Measurements from ENCODE around the gene NLRC3. TPM values are rescaled to one million over a fixed set of nuclear protein-coding genes. Genes with fewer than 3 reads are reported as not detected.

NLRC3 gene
- polyA plus RNA-seq, 1 donor = 2.5 TPM

- Histone ChIP-seq H3K27me3 (ENCODE audit: control insufficient read depth, insufficient read depth, low read length) (no peaks in the 10 kb centered on the region), H3K9me3 (ENCODE audit: control insufficient read depth, low read depth, low read length) (peaks cover under 1% of the 10 kb centered on the region), H3K27ac (ENCODE audit: low read length) (no peak overlapping the region), H3K4me1 (ENCODE audit: control insufficient read depth, insufficient read depth, low read length) (no peaks in the 10 kb centered on the region), H3K36me3 (ENCODE audit: control insufficient read depth, insufficient read depth, low read length) (peaks cover 47% of the 10 kb centered on the region), H3K4me3 (ENCODE audit: low read length) (no peak overlapping the region)
- no CpG with 5 or more reads among the region's 27 CpGs for WGBS (ENCODE audit: insufficient coverage, low lambda C conversion rate)
- DNase-seq = no peak
These were observed 13.7 kb upstream of the NLRC3 start for GRCh38 chr16:3590736-3591435.

GRCh38 chr16:3589991-3590701, 12.9 kb upstream of the NLRC3 start:
- Histone ChIP-seq H3K4me3 (ENCODE audit: low read length) (no peak overlapping the region), H3K36me3 (ENCODE audit: control insufficient read depth, insufficient read depth, low read length) (peaks cover 45% of the 10 kb centered on the region), H3K4me1 (ENCODE audit: control insufficient read depth, insufficient read depth, low read length) (no peaks in the 10 kb centered on the region), H3K27me3 (ENCODE audit: control insufficient read depth, insufficient read depth, low read length) (no peaks in the 10 kb centered on the region), H3K9me3 (ENCODE audit: control insufficient read depth, low read depth, low read length) (no peaks in the 10 kb centered on the region), H3K27ac (ENCODE audit: low read length) (no peak overlapping the region)
- WGBS (ENCODE audit: insufficient coverage, low lambda C conversion rate) = no CpG with 5 or more reads among the region's 25 CpGs
- no peak for DNase-seq

GRCh38 chr16:3589441-3589921, 12.3 kb upstream of the NLRC3 start:
- no peak for DNase-seq
- H3K27me3 ChIP-seq (ENCODE audit: control insufficient read depth, insufficient read depth, low read length) = no peaks in the 10 kb centered on the region
- H3K4me1 ChIP-seq (ENCODE audit: control insufficient read depth, insufficient read depth, low read length) = no peaks in the 10 kb centered on the region
- peaks cover 41% of the 10 kb centered on the region for H3K36me3 ChIP-seq (ENCODE audit: control insufficient read depth, insufficient read depth, low read length)
- WGBS (ENCODE audit: insufficient coverage, low lambda C conversion rate) = no CpG with 5 or more reads among the region's 27 CpGs
- H3K27ac ChIP-seq (ENCODE audit: low read length) = no peak overlapping the region
- H3K9me3 ChIP-seq (ENCODE audit: control insufficient read depth, low read depth, low read length) = no peaks in the 10 kb centered on the region
- no peak overlapping the region for H3K4me3 ChIP-seq (ENCODE audit: low read length)

GRCh38 chr16:3589001-3589400, 11.8 kb upstream of the NLRC3 start:
- Histone ChIP-seq H3K9me3 (ENCODE audit: control insufficient read depth, low read depth, low read length) (no peaks in the 10 kb centered on the region), H3K4me1 (ENCODE audit: control insufficient read depth, insufficient read depth, low read length) (no peaks in the 10 kb centered on the region), H3K27me3 (ENCODE audit: control insufficient read depth, insufficient read depth, low read length) (no peaks in the 10 kb centered on the region), H3K27ac (ENCODE audit: low read length) (no peak overlapping the region), H3K36me3 (ENCODE audit: control insufficient read depth, insufficient read depth, low read length) (peaks cover 41% of the 10 kb centered on the region), H3K4me3 (ENCODE audit: low read length) (no peak overlapping the region)
- WGBS (ENCODE audit: insufficient coverage, low lambda C conversion rate) = no CpG with 5 or more reads among the region's 22 CpGs
- no peak for DNase-seq

GRCh38 chr16:3587547-3588110, 10.4 kb upstream of the NLRC3 start:
- Histone ChIP-seq H3K27me3 (ENCODE audit: control insufficient read depth, insufficient read depth, low read length) (no peaks in the 10 kb centered on the region), H3K4me3 (ENCODE audit: low read length) (no peak overlapping the region), H3K27ac (ENCODE audit: low read length) (no peak overlapping the region), H3K9me3 (ENCODE audit: control insufficient read depth, low read depth, low read length) (no peaks in the 10 kb centered on the region), H3K4me1 (ENCODE audit: control insufficient read depth, insufficient read depth, low read length) (no peaks in the 10 kb centered on the region), H3K36me3 (ENCODE audit: control insufficient read depth, insufficient read depth, low read length) (peaks cover 49% of the 10 kb centered on the region)
- no peak for DNase-seq
- no CpG with 5 or more reads among the region's 15 CpGs for WGBS (ENCODE audit: insufficient coverage, low lambda C conversion rate)

- no CpG with 5 or more reads among the region's 8 CpGs for WGBS (ENCODE audit: insufficient coverage, low lambda C conversion rate)
- no peak for DNase-seq
- peaks cover 30% of the 10 kb centered on the region for H3K36me3 ChIP-seq (ENCODE audit: control insufficient read depth, insufficient read depth, low read length)
These were observed 7.2 kb upstream of the NLRC3 start for GRCh38 chr16:3584412-3584811.

GRCh38 chr16:3583303-3584038, 6.3 kb upstream of the NLRC3 start:
- DNase-seq = no peak
- Histone ChIP-seq H3K4me3 (ENCODE audit: low read length) (no peak overlapping the region), H3K4me1 (ENCODE audit: control insufficient read depth, insufficient read depth, low read length) (peaks cover 5% of the 10 kb centered on the region), H3K27ac (ENCODE audit: low read length) (no peak overlapping the region), H3K36me3 (ENCODE audit: control insufficient read depth, insufficient read depth, low read length) (peaks cover 22% of the 10 kb centered on the region), H3K27me3 (ENCODE audit: control insufficient read depth, insufficient read depth, low read length) (no peaks in the 10 kb centered on the region), H3K9me3 (ENCODE audit: control insufficient read depth, low read depth, low read length) (no peaks in the 10 kb centered on the region)
- no CpG with 5 or more reads among the region's 16 CpGs for WGBS (ENCODE audit: insufficient coverage, low lambda C conversion rate)

More at GRCh38 chr16:3584412-3584811, 7.2 kb upstream of the NLRC3 start:
- no peaks in the 10 kb centered on the region for H3K4me1 ChIP-seq (ENCODE audit: control insufficient read depth, insufficient read depth, low read length)
- no peaks in the 10 kb centered on the region for H3K9me3 ChIP-seq (ENCODE audit: control insufficient read depth, low read depth, low read length)
- no peak overlapping the region for H3K27ac ChIP-seq (ENCODE audit: low read length)
- H3K4me3 ChIP-seq (ENCODE audit: low read length) = no peak overlapping the region
- H3K27me3 ChIP-seq (ENCODE audit: control insufficient read depth, insufficient read depth, low read length) = no peaks in the 10 kb centered on the region

- H3K4me3 ChIP-seq (ENCODE audit: low read length) = no peak overlapping the region
- H3K9me3 ChIP-seq (ENCODE audit: control insufficient read depth, low read depth, low read length) = no peaks in the 10 kb centered on the region
- DNase-seq = no peak
- H3K4me1 ChIP-seq (ENCODE audit: control insufficient read depth, insufficient read depth, low read length) = peaks cover 5% of the 10 kb centered on the region
- whole genome bisulfite sequencing (ENCODE audit: insufficient coverage, low lambda C conversion rate) = no CpG with 5 or more reads among the region's 36 CpGs
- H3K27ac ChIP-seq (ENCODE audit: low read length) = no peak overlapping the region
- peaks cover 16% of the 10 kb centered on the region for H3K36me3 ChIP-seq (ENCODE audit: control insufficient read depth, insufficient read depth, low read length)
- H3K27me3 ChIP-seq (ENCODE audit: control insufficient read depth, insufficient read depth, low read length) = no peaks in the 10 kb centered on the region
These were observed 5.3 kb upstream of the NLRC3 start for GRCh38 chr16:3582276-3583165.

- H3K36me3 ChIP-seq (ENCODE audit: control insufficient read depth, insufficient read depth, low read length) = peaks cover 16% of the 10 kb centered on the region
- H3K4me1 ChIP-seq (ENCODE audit: control insufficient read depth, insufficient read depth, low read length) = peaks cover 5% of the 10 kb centered on the region
- no peak overlapping the region for H3K27ac ChIP-seq (ENCODE audit: low read length)
- no peak overlapping the region for H3K4me3 ChIP-seq (ENCODE audit: low read length)
- no peaks in the 10 kb centered on the region for H3K9me3 ChIP-seq (ENCODE audit: control insufficient read depth, low read depth, low read length)
- DNase-seq = no peak
- WGBS (ENCODE audit: insufficient coverage, low lambda C conversion rate) = no CpG with 5 or more reads among the region's 10 CpGs
- H3K27me3 ChIP-seq (ENCODE audit: control insufficient read depth, insufficient read depth, low read length) = no peaks in the 10 kb centered on the region
These were observed 4.2 kb upstream of the NLRC3 start for GRCh38 chr16:3581392-3581791.
